IPS-NIHi11 (cell line): ENCODE results near the gene DUSP22.

Experiments used
- DNase-seq: peaks from one replicate; pipeline ENCODE4 v3.0.0; 2012; ENCODE audit warnings: mixed read lengths, low spot score

DUSP22 gene

DNA sequence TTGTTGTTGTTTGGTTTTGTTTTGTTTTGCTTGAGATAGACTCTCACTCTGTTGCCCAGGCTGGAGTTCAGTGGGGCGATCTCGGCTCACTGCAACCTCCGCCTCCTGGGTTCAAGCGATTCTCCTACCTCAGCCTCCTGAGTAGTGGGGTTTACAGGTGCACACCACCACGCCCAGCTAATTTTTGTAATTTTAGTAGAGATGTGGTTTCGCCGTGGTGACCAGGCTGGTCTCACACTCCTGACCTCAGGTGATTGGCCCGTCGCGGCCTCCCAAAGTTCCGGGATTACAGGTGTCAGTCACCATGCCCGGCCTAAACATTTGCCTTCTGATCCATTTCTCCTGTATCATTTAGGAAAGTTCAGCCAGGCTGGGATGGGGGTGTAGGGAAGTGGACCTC, 17.7 kb downstream of the DUSP22 start:
- DNase-seq = no peak

- no peak for DNase-seq
Measured at GRCh38 chr6:310671-311070, 18.4 kb downstream of the DUSP22 start.

DNA sequence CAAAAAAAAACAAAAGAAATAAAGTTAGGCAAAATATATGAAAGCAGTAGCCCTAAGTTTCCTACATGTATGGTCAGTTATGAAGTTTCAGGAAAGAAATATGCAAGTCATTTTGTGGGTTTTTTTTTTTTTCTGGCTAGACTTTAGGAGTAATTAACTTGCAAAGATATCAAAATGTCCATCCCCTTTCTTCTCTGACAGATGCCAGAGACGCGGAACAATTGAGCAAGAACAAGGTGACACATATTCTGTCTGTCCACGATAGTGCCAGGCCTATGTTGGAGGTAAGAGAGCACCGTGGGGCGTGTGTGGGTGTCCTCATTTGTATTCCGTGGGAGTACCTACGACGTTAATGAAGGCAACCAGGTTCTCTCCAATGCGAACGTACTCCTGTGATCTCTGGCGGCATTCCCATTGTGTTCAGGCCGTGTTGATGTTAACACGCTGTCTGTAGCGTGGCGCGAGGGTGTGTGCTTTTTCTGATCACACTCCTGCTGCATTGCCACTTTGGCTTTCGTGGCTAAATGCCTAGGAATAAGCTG, 19.5 kb downstream of the DUSP22 start:
- no peak for DNase-seq

GRCh38 chr6:313087-313486, 20.8 kb downstream of the DUSP22 start:
- DNase-seq = no peak

GRCh38 chr6:313917-314316, 21.6 kb downstream of the DUSP22 start:
- no peak for DNase-seq

- no peak for DNase-seq
Measured at GRCh38 chr6:314377-314776, 22.1 kb downstream of the DUSP22 start.

GRCh38 chr6:315226-315625, 22.9 kb downstream of the DUSP22 start:
- no peak for DNase-seq

DNA sequence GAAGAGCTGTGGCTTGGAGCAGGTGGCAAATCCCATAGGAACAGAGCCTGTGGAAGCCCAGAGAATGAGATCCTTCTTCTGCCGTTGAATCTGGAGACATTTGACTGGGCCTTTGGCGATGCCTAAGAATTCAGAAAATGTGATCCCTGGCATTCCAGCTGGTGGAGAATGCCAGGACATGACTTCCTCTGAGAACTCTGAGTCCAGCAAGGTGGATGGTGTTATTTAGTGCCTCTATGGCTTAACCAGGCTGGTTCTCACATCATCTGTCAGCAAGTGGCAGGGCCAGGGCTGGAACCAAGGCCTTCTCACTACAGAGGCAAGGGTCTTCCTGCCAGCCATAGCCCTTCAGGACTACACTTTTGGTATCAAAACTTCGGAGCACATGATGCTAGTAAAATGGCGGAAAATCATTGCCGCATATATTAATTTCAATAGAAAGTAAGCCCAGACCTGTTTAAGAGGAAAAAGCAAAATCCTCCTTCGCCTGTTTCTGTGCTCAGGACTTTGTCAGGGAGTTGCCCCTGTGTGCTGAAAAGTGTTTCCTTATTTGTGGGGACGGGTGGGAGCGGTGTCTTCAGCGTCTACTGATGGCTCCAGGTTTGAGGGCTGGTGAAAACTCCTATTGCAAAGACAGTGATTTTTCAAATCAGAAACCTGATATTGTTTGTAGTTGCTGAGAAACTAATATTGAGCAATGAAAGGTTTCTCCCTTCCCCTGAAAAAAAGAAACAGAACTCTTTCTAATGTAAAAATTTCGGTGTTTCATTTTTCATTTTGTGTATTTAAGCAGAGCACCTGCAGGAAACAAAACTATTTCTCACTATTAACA, 23.9 kb downstream of the DUSP22 start:
- DNase-seq = no peak

DNA sequence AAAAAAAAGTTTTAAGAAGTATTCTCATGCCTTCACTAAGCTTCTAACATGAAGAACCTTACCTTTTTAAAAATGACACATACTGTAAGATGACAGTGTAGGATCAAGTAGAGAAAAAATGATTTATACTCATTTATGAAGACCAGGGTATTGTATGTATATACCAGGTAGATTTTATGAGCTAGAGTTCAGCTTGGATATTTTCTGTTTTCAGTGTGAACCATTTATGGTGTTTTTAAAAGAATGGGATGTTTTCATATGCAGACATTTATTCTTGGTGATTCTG, 24.4 kb downstream of the DUSP22 start:
- DNase-seq = no peak

GRCh38 chr6:317060-317447, 24.8 kb downstream of the DUSP22 start:
- DNase-seq = no peak

GRCh38 chr6:317448-318144, 25.3 kb downstream of the DUSP22 start:
- no peak for DNase-seq

- no peak for DNase-seq
Measured at GRCh38 chr6:318243-318890, 26.1 kb downstream of the DUSP22 start.

GRCh38 chr6:319177-320131, 27.2 kb downstream of the DUSP22 start:
- DNase-seq = no peak

DNA sequence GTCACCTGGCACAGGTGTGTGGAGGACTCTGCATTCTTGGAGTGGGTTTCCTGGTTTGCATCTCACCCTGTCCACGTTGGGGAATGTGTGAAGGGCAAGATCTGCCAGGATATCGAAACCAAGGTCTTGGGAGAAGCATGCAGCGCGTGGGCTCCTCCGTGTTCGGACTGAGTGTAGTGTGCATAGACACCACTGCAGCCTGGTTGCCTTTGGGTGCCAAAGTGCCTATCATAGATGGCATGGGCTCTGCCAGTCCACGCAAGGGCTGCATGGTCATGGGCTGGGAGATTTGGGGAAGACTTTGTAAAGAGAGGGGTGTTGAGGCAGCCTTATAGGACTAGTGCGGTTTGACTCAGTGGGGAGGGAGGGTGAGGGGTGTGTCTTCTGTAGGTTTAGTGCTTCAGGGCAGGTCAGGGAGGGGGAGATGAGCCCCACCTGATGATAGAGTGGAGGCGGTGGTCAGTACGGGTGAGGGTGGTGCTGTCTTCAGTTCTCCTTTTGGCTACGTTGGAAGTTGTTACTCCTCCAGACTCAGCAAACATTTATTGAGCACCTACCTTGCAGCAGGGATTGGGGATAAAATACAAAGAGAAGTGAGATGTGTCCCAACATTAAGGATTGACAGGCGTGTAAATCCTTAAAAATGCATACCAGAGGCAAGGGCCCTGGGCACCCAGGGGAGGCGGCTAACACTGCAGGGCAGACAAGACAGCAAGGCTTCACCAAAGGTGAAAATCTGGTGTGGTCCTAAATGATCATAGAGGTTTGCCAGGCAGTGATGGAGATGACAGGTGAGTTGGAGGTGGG, 28.3 kb downstream of the DUSP22 start:
- DNase-seq = no peak

DNA sequence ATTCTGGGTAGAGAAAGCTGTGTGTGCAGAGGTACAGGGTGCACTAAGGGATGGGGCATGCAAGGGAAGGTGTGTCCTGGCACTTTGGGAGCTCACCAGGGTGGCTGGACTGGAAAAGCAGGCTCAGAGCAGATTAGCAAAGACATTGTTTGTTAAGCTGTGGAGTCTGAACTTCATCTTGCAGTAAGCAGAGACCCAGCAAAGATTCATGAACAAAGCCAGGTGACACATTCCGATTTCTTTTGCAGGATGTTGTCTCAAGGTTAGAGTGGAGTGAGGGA, 28.8 kb downstream of the DUSP22 start:
- no peak for DNase-seq

DNA sequence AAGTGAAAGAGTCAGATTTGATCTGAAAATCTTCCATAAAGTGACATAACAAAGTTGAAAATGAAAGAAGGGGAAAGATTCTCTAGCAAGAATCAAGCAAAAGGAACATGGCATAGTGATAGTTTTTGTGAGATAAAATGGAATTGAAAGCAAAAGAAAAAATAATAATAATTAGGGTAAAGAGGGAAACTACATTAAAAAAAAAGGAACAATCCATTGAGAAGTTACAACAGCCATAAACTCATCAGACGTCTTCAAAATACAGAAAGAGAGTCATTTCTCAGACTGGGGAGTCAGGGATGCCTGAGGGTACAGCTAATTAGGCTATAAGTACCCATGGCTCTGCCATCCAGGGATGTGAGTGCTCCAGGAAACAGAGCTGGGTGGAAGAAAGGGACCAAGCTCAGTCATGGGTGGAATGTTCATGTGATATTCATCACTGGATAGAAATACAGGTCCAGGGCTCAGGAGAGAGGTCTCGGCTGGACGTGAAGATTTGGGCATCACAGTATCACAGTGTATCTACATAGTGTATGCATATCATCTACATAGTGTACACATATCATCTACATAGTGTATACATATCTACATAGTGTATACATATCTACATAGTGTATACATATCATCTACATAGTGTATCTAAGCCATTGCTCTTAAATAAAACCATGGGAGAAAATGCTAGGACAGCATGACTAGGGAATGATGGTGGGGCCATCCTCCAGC, 29.4 kb downstream of the DUSP22 start:
- no peak for DNase-seq

- DNase-seq = no peak
Measured at GRCh38 chr6:322259-322930, 30.1 kb downstream of the DUSP22 start.

DNA sequence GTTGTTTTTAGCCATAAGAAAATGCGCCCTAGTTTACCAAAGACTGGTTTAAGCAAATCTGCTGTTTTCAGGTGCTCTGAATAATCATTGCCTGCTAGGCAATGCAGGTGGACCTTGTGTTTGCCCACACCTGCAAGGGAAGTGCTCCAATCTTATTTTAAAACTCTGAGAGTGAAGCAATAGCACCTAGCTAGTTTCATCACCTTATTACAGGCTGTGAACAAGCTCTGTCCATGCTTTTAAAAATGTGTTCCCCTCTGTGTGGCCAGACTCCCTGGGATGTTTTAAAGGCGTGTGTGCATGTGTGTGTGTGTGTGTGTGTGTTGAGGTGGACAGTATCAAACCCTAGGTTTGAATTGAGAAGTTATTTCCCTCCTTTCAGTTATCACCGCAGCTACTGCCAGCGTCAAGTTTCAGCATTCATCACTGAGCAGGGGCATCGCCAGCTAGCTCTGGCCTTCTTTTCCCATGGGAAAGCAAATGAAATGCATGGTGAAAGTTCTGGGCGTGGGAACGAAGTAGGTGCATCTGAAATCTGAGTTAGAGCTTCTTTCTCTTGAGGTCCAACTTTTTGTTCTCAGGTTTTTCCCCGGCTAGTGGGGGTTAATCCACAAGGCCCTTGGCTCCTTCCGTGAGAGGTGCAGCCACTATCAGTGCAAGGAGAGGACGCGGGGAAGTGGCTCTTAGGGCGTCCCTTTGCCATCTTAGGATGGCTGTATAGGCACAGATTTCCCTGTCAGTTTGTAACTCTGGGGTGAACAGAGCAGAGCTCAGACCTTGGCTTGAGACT, 30.8 kb downstream of the DUSP22 start:
- DNase-seq = no peak

DNA sequence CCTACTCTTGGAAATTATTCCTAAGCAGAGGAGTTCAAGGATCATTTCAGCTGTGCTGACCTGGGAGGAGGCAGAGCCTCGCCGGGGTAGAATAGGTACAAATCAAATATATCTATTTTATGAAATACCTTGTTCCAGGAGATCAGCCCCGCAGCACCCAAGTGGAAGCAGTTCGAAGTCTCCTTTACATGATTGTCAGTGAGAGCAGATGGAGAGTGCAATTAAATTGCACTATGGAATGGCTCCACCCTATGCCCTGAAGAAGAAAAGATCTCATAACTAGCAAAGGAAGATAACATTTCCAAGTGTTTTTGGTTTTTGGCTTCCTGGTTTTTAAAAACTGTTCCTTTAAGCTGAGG, 31.4 kb downstream of the DUSP22 start:
- no peak for DNase-seq
